GM19324 (cell line): ENCODE results near the gene TFCP2L1.

Experiments
- ATAC-seq: cut with Tn5 transposase; IDR thresholded peaks from one replicate; pipeline ENCODE4 v1.9.1; 2021; ENCODE audit warnings: mild to moderate bottlenecking, moderate library complexity; ENCODE audit not compliant: unreplicated experiment, low FRiP score

The TFCP2L1 gene

GRCh38 chr2:121245120-121245820 is 39.7 kb downstream of the TFCP2L1 start:
- no peak for ATAC-seq

- ATAC-seq, result no peak
Measured at GRCh38 chr2:121244616-121245015, 40.4 kb downstream of the TFCP2L1 start.

- no peak for ATAC-seq
Measured at GRCh38 chr2:121243821-121244460, 41.1 kb downstream of the TFCP2L1 start.

- no peak for ATAC-seq
Measured at GRCh38 chr2:121242976-121243375, 42.0 kb downstream of the TFCP2L1 start.

GRCh38 chr2:121242175-121242875 is 42.7 kb downstream of the TFCP2L1 start:
- ATAC-seq, result no peak

GRCh38 chr2:121241466-121241865 is 43.5 kb downstream of the TFCP2L1 start:
- ATAC-seq, result no peak

- no peak for ATAC-seq
Measured at GRCh38 chr2:121240436-121240835, 44.6 kb downstream of the TFCP2L1 start.

GRCh38 chr2:121239969-121240368 is 45.0 kb downstream of the TFCP2L1 start:
- ATAC-seq, result no peak

- ATAC-seq, result no peak
Measured at GRCh38 chr2:121239471-121239870, 45.5 kb downstream of the TFCP2L1 start.

GRCh38 chr2:121238828-121239227 is 46.2 kb downstream of the TFCP2L1 start:
- ATAC-seq, result no peak

- ATAC-seq, result no peak
Measured at GRCh38 chr2:121237980-121238665, 46.9 kb downstream of the TFCP2L1 start.

- ATAC-seq, result no peak
Measured at GRCh38 chr2:121237336-121237979, 47.5 kb downstream of the TFCP2L1 start.

- ATAC-seq, result no peak
Measured at GRCh38 chr2:121236650-121237180, 48.3 kb downstream of the TFCP2L1 start.

- ATAC-seq, result no peak
Measured at GRCh38 chr2:121236101-121236640, 48.8 kb downstream of the TFCP2L1 start.

- ATAC-seq, result no peak
Measured at GRCh38 chr2:121235542-121235941, 49.5 kb downstream of the TFCP2L1 start.

- ATAC-seq, result no peak
Measured at GRCh38 chr2:121234791-121235190, 50.2 kb downstream of the TFCP2L1 start.

GRCh38 chr2:121234144-121234543 is 50.9 kb downstream of the TFCP2L1 start:
- no peak for ATAC-seq

- ATAC-seq, result no peak
Measured at GRCh38 chr2:121233486-121234110, 51.4 kb downstream of the TFCP2L1 start.

GRCh38 chr2:121232626-121233265 is 52.3 kb downstream of the TFCP2L1 start:
- ATAC-seq, result no peak
